LNCaP clone FGC (cell line): ENCODE data around the gene PLSCR1.
A peak's percentile ranks its signal among the peaks of the same experiment; 100 is the strongest.

ENCODE experiments used
- DNase-seq: peaks from one replicate; pipeline ENCODE4 v3.0.0-alpha.2; 2011; ENCODE audit warnings: low read depth
- H3K4me3 ChIP-seq: 2 replicates; pipeline ENCODE4 v1.5.1; 2011; ENCODE audit warnings: mild to moderate bottlenecking, low read depth, low read length, control low read depth
- CTCF ChIP-seq: IDR thresholded peaks from 2 replicates; pipeline ENCODE4 v1.5.1; 2012; ENCODE audit warnings: mild to moderate bottlenecking; ENCODE audit not compliant: control insufficient read depth, insufficient read depth; ENCODE audit errors: extremely low read depth

PLSCR1 gene

GRCh38 chr3:146544002-146544928 lies at the start of gene PLSCR1:
TSS of gene PLSCR1 (minus strand) at chr3:146544607. CDS start at chr3:146536552, 8,055 bp downstream.
- no peak for TF ChIP-seq CTCF
- peak; percentile 11 for DNase-seq
- H3K4me3 ChIP-seq, result peak within 1 kb of the TSS; percentile 54

GRCh38 chr3:146593776-146594175 lies 49.4 kb upstream of the PLSCR1 start:
- H3K4me3 ChIP-seq, result no peak overlapping the region
- no peak for TF ChIP-seq CTCF
- DNase-seq, result no peak

GRCh38 chr3:146590521-146590920 lies 46.1 kb upstream of the PLSCR1 start:
- no peak for DNase-seq
- TF ChIP-seq CTCF, result no peak
- no peak overlapping the region for H3K4me3 ChIP-seq

GRCh38 chr3:146589899-146590508 lies 45.6 kb upstream of the PLSCR1 start:
- peak; percentile 67 for TF ChIP-seq CTCF
- no peak overlapping the region for H3K4me3 ChIP-seq
- peak; percentile 15 for DNase-seq

GRCh38 chr3:146585156-146585555 lies 40.7 kb upstream of the PLSCR1 start:
- H3K4me3 ChIP-seq, result no peak overlapping the region
- TF ChIP-seq CTCF, result no peak
- no peak for DNase-seq

- DNase-seq, result no peak
- no peak for TF ChIP-seq CTCF
- no peak overlapping the region for H3K4me3 ChIP-seq
Measured at GRCh38 chr3:146581951-146582467, 37.6 kb upstream of the PLSCR1 start.
